Fibroblast of the aortic adventitia (primary cell): ENCODE data around the gene SRSF1. TPM values are rescaled to one million over a fixed set of nuclear protein-coding genes. Genes with fewer than 3 reads are reported as not detected.

ENCODE experiments used
- DNase-seq: peaks from one replicate; pipeline ENCODE4 v3.0.0-alpha.2; 2010; ENCODE audit warnings: low read depth
- H3K4me3 ChIP-seq: 2 replicates; pipeline ENCODE4 v1.5.1; 2011; ENCODE audit warnings: low read depth, mild to moderate bottlenecking, control low read depth, low read length, moderate library complexity
- total RNA-seq: library from RNA; depleted of rRNA; stranded (reverse); fragments of >200 nt; gene quantifications from 2 replicates; pipeline ENCODE4 v1.2.3, GENCODE V29; 2012; ENCODE audit warnings: low replicate concordance
- TF ChIP-seq, protein P1 (sequence below): IDR thresholded peaks from 2 replicates; pipeline ENCODE4 v1.5.1; 2011; ENCODE audit warnings: mild to moderate bottlenecking, low read length, control low read depth, inconsistent platforms; ENCODE audit not compliant: insufficient read depth

Gene SRSF1
- total RNA-seq, 1 donor: 330 TPM

- TF ChIP-seq, protein P1, sequence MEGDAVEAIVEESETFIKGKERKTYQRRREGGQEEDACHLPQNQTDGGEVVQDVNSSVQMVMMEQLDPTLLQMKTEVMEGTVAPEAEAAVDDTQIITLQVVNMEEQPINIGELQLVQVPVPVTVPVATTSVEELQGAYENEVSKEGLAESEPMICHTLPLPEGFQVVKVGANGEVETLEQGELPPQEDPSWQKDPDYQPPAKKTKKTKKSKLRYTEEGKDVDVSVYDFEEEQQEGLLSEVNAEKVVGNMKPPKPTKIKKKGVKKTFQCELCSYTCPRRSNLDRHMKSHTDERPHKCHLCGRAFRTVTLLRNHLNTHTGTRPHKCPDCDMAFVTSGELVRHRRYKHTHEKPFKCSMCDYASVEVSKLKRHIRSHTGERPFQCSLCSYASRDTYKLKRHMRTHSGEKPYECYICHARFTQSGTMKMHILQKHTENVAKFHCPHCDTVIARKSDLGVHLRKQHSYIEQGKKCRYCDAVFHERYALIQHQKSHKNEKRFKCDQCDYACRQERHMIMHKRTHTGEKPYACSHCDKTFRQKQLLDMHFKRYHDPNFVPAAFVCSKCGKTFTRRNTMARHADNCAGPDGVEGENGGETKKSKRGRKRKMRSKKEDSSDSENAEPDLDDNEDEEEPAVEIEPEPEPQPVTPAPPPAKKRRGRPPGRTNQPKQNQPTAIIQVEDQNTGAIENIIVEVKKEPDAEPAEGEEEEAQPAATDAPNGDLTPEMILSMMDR: no peak
- no peak for DNase-seq
Measured at GRCh38 chr17:58019039-58019438, 12.0 kb upstream of the SRSF1 start.

GRCh38 chr17:58010067-58010799 is 3.2 kb upstream of the SRSF1 start:
- TF ChIP-seq, protein P1: no peak
- no peak overlapping the region for H3K4me3 ChIP-seq
- DNase-seq: no peak

More at GRCh38 chr17:58019039-58019438, 12.0 kb upstream of the SRSF1 start:
- H3K4me3 ChIP-seq: no peak overlapping the region

DNA sequence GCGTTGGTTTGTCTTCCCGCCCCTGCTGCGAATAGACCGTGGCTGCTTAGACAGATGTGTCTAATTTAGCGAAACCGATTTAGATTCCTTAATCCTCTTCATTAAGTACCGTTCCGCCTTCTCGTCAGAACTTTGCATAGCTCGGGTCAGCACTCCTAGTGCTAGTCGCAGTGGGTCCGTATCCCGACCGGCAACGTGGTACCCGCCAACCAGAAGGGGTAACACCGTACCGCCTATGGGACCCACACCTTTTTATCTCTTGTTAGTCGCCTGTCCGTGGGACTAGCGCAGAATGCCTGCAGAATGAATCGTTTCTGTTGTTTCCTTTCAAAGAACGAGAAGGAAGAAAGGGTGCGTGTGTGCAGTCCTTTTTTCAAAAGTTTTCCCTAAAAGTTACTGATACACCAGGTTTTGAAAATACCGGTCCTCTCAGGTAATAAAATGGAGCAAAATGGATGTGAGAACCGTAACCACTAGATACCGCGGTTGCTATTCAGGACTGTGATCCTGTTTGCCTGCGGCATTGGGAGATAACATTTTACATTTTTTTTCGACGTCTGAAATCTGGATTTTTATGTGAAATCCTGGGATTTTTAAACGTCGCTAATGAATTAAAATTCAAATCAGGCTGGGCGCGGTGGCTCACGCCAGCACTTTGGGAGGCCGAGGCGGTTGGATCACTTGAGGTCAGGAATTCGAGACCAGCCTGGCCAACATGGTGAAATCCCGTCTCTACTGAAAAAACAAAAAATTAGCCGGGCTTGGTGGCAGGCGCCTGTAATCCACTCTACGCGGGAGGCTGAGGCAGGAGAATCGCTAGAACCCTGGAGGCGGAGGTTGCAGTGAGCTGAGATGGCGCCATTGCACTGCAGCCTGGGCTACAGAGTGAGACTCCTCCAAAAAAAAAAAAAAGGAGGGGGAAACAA is 998 bp upstream of the SRSF1 start:
- TF ChIP-seq, protein P1: no peak
- no peak for DNase-seq

DNA sequence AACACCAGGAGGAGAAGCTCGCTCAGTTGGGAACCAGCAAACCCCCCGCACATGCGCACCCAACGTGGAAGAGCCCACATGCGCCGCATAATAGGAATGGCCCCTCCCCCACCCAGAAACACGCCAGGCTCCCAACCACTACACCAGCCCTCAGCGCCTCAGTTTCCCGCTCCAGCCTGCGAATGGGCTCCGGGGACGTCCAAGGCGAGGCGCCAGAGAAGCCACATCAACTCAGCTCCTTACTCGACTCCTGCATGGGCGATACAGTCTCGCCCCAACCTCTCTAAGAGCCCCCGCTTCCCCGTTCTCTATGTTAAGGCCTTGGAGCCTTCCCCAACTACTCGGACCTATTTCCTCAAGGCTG is 504 bp downstream of the SRSF1 start:
- peak; percentile 72 for DNase-seq
- H3K4me3 ChIP-seq: peak overlapping the region; percentile 97
- TF ChIP-seq, protein P1: no peak

More for the DNA sequence above, 998 bp upstream of the SRSF1 start:
- H3K4me3 ChIP-seq: peak overlapping the region; percentile 97

DNA sequence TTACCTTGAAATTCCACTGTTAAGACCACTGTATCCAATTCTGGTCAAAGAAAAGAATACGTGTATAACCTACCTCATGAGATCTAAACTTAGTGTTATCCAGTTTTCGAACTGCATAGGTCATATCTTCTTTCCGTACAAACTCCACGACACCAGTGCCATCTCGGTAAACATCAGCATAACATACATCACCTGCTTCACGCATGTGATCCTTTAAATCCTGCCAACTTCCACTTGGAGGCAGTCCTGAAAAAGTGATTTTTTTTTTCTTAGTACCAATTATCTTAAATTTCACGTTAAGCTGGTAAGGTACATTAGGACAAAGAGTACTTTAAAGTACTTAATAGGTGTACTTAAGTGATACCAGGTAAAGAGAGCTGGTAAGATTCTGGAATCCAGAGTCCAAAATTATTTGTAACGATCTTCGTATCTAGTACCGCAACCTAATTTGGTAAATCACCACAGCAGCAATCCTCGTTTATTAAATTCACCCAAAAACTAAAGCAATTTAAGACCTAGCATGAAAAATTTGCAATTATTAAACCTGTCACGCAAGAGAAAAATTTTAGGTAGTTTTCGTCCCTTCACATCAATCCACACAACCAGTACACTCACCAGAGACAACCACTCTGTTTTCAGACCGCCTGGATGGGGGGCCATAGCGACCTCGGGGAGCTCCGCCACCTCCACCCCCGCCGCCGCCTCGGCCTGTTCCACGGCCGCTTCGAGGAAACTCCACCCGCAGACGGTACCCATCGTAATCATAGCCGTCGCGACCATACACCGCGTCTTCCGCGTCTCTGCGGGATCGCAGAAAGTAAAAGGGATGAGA is 1.1 kb downstream of the SRSF1 start:
- TF ChIP-seq, protein P1: no peak
- DNase-seq: no peak
- peak overlapping the region; percentile 97 for H3K4me3 ChIP-seq

DNA sequence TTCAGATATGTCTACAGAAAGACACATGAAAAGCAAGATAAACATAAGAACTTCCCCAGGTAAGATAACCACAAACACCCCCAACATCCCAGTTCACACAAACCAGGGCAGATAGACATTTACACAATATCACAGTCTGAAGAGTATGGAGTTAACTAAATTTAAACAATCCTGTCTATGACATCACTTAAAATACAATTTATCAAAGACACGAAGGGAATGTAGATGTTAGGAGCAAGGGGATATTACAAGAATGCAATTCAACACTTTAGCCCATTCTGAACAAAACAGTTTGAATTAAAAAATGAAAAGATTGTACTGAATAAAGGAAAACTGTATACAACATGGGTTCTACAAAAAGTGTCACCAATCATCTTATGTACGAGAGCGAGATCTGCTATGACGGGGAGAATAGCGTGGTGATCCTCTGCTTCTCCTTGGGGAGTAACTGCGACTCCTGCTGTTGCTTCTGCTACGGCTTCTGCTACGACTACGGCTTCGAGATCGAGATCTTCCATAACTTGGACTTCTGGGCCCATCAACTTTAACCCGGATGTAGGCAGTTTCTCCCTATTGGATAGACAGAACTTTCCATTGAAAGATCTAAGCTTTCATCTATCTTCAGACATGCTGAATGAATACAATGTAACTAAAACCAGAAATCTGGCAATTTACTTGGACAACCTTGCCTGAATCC is 1.9 kb downstream of the SRSF1 start:
- H3K4me3 ChIP-seq: peak overlapping the region; percentile 97
- TF ChIP-seq, protein P1: no peak
- DNase-seq: no peak
